Parietal lobe (tissue), 2 donors: ENCODE data around the gene DDX21. TPM values are rescaled to one million over a fixed set of nuclear protein-coding genes. Genes with fewer than 3 reads are reported as not detected.

ENCODE experiments used
- small RNA-seq: library from RNA; depleted of rRNA; stranded (forward); fragments of <200 nt; gene quantifications from one replicate; pipeline ENCODE3, GENCODE V24; 2014; ENCODE audit warnings: low replicate concordance
- total RNA-seq: library from RNA; depleted of rRNA; stranded (reverse); fragments of >200 nt; gene quantifications from one replicate; pipeline ENCODE4 v1.2.3, GENCODE V29; 2014

DDX21 gene
- total RNA-seq, result 36.6 TPM

DNA sequence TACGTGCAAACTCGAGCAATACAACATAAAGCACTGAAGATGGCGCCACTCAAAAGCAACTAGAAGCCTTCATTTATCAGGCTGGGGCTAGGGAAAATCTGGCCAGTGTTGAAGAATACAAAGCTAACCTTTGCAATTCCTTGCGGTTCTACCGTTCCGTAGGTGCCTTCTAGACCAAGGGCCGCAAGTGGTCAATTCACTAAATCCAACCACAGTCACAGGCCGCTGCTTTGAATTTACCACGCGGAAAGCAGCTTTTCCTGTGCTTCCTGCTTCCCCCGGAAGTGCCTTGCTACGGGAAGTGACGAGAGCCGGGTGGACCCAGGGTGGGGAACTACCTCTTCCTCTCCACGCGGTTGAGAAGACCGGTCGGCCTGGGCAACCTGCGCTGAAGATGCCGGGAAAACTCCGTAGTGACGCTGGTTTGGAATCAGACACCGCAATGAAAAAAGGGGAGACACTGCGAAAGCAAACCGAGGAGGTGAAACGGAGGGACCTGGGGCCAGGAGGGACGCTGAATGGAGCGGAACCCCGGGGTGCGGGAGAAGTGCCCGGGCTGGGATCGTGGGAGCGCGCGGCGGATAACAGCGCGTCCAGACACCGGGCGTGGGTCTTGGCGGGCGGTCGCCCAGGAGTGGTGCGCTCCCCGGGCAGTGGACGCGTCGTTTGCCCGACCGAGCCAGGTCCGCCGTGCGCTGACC is at the start of gene DDX21:
Gene DDX21 (plus strand): TSS at position 339 of the 701 bp plus-strand sequence. CDS start 56 bp downstream, at position 395.

DNA sequence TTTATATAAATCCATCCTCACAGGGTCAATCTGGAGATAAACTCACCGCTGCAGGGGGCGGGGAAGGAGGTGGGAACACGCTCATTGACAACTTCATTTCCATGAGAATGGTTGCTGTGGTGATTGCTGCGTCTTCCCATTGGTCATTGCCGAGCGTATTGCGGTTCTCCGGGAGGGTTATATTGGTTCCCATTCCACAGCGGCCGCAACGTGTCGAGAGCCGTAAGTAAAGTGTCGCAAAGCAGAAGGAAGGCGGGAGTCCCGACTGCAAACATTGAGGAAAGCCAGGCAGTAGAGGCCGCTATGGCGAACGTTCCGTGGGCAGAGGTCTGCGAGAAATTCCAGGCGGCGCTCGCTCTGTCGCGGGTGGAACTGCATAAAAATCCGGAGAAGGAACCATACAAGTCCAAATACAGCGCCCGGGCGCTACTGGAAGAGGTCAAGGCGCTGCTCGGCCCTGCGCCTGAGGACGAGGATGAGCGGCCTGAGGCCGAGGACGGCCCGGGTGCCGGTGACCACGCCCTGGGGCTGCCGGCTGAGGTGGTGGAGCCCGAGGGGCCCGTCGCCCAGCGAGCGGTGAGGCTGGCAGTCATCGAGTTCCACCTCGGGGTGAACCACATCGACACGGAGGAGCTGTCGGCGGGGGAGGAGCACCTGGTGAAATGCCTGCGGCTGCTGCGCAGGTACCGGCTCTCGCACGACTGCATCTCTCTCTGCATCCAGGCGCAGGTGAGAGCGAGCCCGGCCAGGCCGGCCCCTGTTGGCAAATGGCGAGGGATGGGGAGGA is 32.8 kb downstream of the DDX21 start, which contains the start of gene KIFBP:
Gene KIFBP (plus strand): TSS at position 274 of the 787 bp plus-strand sequence. CDS start 30 bp downstream, at position 304.

Small RNA genes lying within 50 kb of the gene (small RNA-seq; reads per million reads assigned to genes)
- not detected for gene RNU6-571P

Other genes with a start within 250 kb of the DDX21 start
- 74.8 TPM for gene CCAR1, start 234.9 kb upstream of the DDX21 start, total RNA-seq
- gene STOX1, start 128.6 kb upstream of the DDX21 start, total RNA-seq, result 9.7 TPM
- gene DDX50, start 54.9 kb upstream of the DDX21 start, total RNA-seq, result 39.1 TPM
- 50.4 TPM for gene KIFBP, start 32.6 kb downstream of the DDX21 start, total RNA-seq
- 8.1 TPM for gene SRGN, start 131.9 kb downstream of the DDX21 start, total RNA-seq
- 43.2 TPM for gene VPS26A, start 168.0 kb downstream of the DDX21 start, total RNA-seq
- gene SUPV3L1, start 224.1 kb downstream of the DDX21 start, total RNA-seq, result 41.0 TPM